Spinal cord (tissue), 10 donors: ENCODE results near the gene ENPP5. TPM values are rescaled to one million over a fixed set of nuclear protein-coding genes. Genes with fewer than 3 reads are reported as not detected.

Experiments used
- DNase-seq, 6 donors: peaks; one replicate each; pipeline versions ENCODE4 v3.0.0 to v3.0.0-alpha.2; 2013 to 2015; ENCODE audit warnings: low spot score in 6 of 6, low read depth in 4 of 6
- H3K27ac ChIP-seq: one replicate; pipeline ENCODE4 v1.5.1; 2013; ENCODE audit warnings: low read depth, low read length, control low read depth
- H3K27me3 ChIP-seq: one replicate; pipeline ENCODE4 v1.6.1; 2013; ENCODE audit warnings: low read length; ENCODE audit not compliant: control insufficient read depth, insufficient read depth
- H3K36me3 ChIP-seq: one replicate; pipeline ENCODE4 v1.6.1; 2013; ENCODE audit warnings: low read length; ENCODE audit not compliant: control insufficient read depth, insufficient read depth
- H3K4me1 ChIP-seq: one replicate; pipeline ENCODE4 v1.6.1; 2013; ENCODE audit warnings: low read length; ENCODE audit not compliant: control insufficient read depth, insufficient read depth
- H3K4me3 ChIP-seq: one replicate; pipeline ENCODE4 v1.5.1; 2013; ENCODE audit warnings: low read depth, low read length, control low read depth
- H3K9me3 ChIP-seq: one replicate; pipeline ENCODE4 v1.6.1; 2013; ENCODE audit warnings: low read length; ENCODE audit not compliant: control insufficient read depth, insufficient read depth
- WGBS: methylation state at CpG from one replicate; pipeline ENCODE4 v1.1.5; 2013; ENCODE audit warnings: missing lambda C conversion rate; ENCODE audit not compliant: insufficient coverage; 5-methylcytosine and 5-hydroxymethylcytosine counted together
- polyA plus RNA-seq, 2 donors: library from polyadenylated mRNA; unstranded; fragments of 120-200 nt; gene quantifications; one replicate each; pipeline ENCODE4 v1.2.1, GENCODE V29; 2013; ENCODE audit not compliant: insufficient read length in 2 of 2
- total RNA-seq, 2 donors: library from RNA; depleted of rRNA in 1 of 2; stranded (reverse); fragments of 120-200 nt in 1 of 2; fragments of >200 nt in 1 of 2; gene quantifications; one replicate each; pipeline versions ENCODE4 v1.2.3 to v1.2.4, GENCODE V29; 2013 to 2014
- donor health status: healthy.

ENPP5 gene
- total and polyA plus RNA-seq, 4 donors, result 3.8 to 14.2 (median 4.8) TPM

- no peaks in the 10 kb centered on the region for H3K4me1 ChIP-seq
- WGBS, result 100% methylated on average over 2 of the region's 3 CpGs
- no peak overlapping the region for H3K27ac ChIP-seq
- H3K27me3 ChIP-seq, result no peaks in the 10 kb centered on the region
- DNase-seq, result no peak
- no peaks in the 10 kb centered on the region for H3K36me3 ChIP-seq
- no peak overlapping the region for H3K4me3 ChIP-seq
- H3K9me3 ChIP-seq, result no peaks in the 10 kb centered on the region
Observed at GRCh38 chr6:46118836-46119235, 51.9 kb downstream of the ENPP5 start.

- WGBS, result no CpG with 5 or more reads among the region's 1 CpG
- H3K4me1 ChIP-seq, result no peaks in the 10 kb centered on the region
Observed at GRCh38 chr6:46118157-46118556, 52.6 kb downstream of the ENPP5 start.

GRCh38 chr6:46116289-46116688, 54.5 kb downstream of the ENPP5 start:
- H3K36me3 ChIP-seq, result no peaks in the 10 kb centered on the region
- WGBS, result no CpG with 5 or more reads among the region's 2 CpGs
- H3K4me3 ChIP-seq, result no peak overlapping the region
- H3K27me3 ChIP-seq, result no peaks in the 10 kb centered on the region
- H3K4me1 ChIP-seq, result no peaks in the 10 kb centered on the region
- DNase-seq, result no peak
- H3K9me3 ChIP-seq, result no peaks in the 10 kb centered on the region
- no peak overlapping the region for H3K27ac ChIP-seq

More at GRCh38 chr6:46118157-46118556, 52.6 kb downstream of the ENPP5 start:
- Histone ChIP-seq H3K36me3 (no peaks in the 10 kb centered on the region), H3K27me3 (no peaks in the 10 kb centered on the region), H3K9me3 (no peaks in the 10 kb centered on the region), H3K27ac (no peak overlapping the region), H3K4me3 (no peak overlapping the region)
- DNase-seq, result no peak

- no peak overlapping the region for H3K4me3 ChIP-seq
- no peaks in the 10 kb centered on the region for H3K9me3 ChIP-seq
- H3K36me3 ChIP-seq, result no peaks in the 10 kb centered on the region
- H3K27ac ChIP-seq, result no peak overlapping the region
- H3K27me3 ChIP-seq, result no peaks in the 10 kb centered on the region
- DNase-seq, result no peak
- H3K4me1 ChIP-seq, result no peaks in the 10 kb centered on the region
- WGBS, result no CpG with 5 or more reads among the region's 1 CpG
Observed at GRCh38 chr6:46115634-46116033, 55.1 kb downstream of the ENPP5 start.

- Histone ChIP-seq H3K36me3 (no peaks in the 10 kb centered on the region), H3K4me3 (no peak overlapping the region), H3K27ac (no peak overlapping the region), H3K4me1 (no peaks in the 10 kb centered on the region), H3K9me3 (no peaks in the 10 kb centered on the region), H3K27me3 (no peaks in the 10 kb centered on the region)
- 88% methylated on average over 1 of the region's 1 CpG for WGBS
- no peak for DNase-seq
Observed at GRCh38 chr6:46113370-46113769, 57.4 kb downstream of the ENPP5 start.

Other genes starting within 250 kb of the ENPP5 start
- gene CLIC5, start 155.1 kb downstream of the ENPP5 start, total RNA-seq, result 1 to 10 TPM; 2.7 to 5.1 TPM
- gene CLIC5, start 155.1 kb downstream of the ENPP5 start, polyA plus RNA-seq, result 10 to 100 TPM in 1 of 2 donors, 1 to 10 TPM in 1; 6.5 to 10.1 TPM
- 10 to 100 TPM; 10.8 to 34.8 TPM for gene ENPP4, start 41.0 kb downstream of the ENPP5 start, total RNA-seq
- gene ENPP4, start 41.0 kb downstream of the ENPP5 start, polyA plus RNA-seq, result 10 to 100 TPM in 1 of 2 donors, 1 to 10 TPM in 1; 9.4 to 16.0 TPM